OCI-LY1 (cell line): ENCODE data around the gene CTNNA3.

ENCODE experiments used
- H2AFZ ChIP-seq: fragments of 200-600 bp; sonication (generic), shearing (Covaris generic); 2 replicates; pipeline ENCODE4 v1.6.0; 2014; ENCODE audit warnings: antibody characterized with exemption, mild to moderate bottlenecking, low read length
- H3F3A ChIP-seq: fragments of 200-600 bp; sonication (generic), shearing (Covaris generic); 2 replicates; pipeline ENCODE4 v1.6.0; 2014; ENCODE audit warnings: mild to moderate bottlenecking, antibody characterized with exemption, low read length, moderate library complexity; ENCODE audit not compliant: insufficient read depth
- H3K27ac ChIP-seq: fragments of 200-600 bp; sonication (generic); 2 replicates; pipeline ENCODE4 v1.5.1; 2014; ENCODE audit warnings: low read length, mixed run types, mild to moderate bottlenecking, low read depth; ENCODE audit not compliant: poor library complexity, severe bottlenecking
- H3K27me3 ChIP-seq: fragments of 200-600 bp; sonication (generic); 2 replicates; pipeline ENCODE4 v1.6.0; 2014; ENCODE audit warnings: antibody characterized with exemption, mild to moderate bottlenecking, low read length, moderate library complexity; ENCODE audit not compliant: insufficient read depth
- H3K36me3 ChIP-seq: fragments of 200-600 bp; sonication (generic); 2 replicates; pipeline ENCODE4 v1.6.1; 2014; ENCODE audit warnings: mild to moderate bottlenecking, antibody characterized with exemption, low read length, moderate library complexity, mixed read lengths; ENCODE audit not compliant: insufficient read depth
- H3K4me1 ChIP-seq: fragments of 200-600 bp; sonication (generic); 2 replicates; pipeline ENCODE4 v1.5.1; 2014; ENCODE audit warnings: mild to moderate bottlenecking, low read length, moderate library complexity; ENCODE audit not compliant: insufficient read depth, severe bottlenecking
- H3K4me2 ChIP-seq: fragments of 200-600 bp; sonication (generic), shearing (Covaris generic); 2 replicates; pipeline ENCODE4 v1.6.1; 2014; ENCODE audit warnings: low read length
- H3K4me3 ChIP-seq: fragments of 200-600 bp; sonication (generic); 2 replicates; pipeline ENCODE4 v1.5.1; 2014; ENCODE audit warnings: low read length, low read depth, mild to moderate bottlenecking, mixed read lengths; ENCODE audit not compliant: poor library complexity, severe bottlenecking
- H3K79me2 ChIP-seq: fragments of 200-600 bp; shearing (Covaris generic); 2 replicates; pipeline ENCODE4 v1.6.1; 2016; ENCODE audit warnings: mixed run types, low read length, mixed read lengths; ENCODE audit not compliant: insufficient read depth
- H3K9ac ChIP-seq: fragments of 200-600 bp; sonication (generic), shearing (Covaris generic); 2 replicates; pipeline ENCODE4 v1.6.1; 2014; ENCODE audit warnings: mild to moderate bottlenecking, low read length, mixed read lengths
- H3K9me2 ChIP-seq: fragments of 200-600 bp; sonication (generic), shearing (Covaris generic); 2 replicates; pipeline ENCODE4 v1.6.1; 2014; ENCODE audit warnings: low read depth, mild to moderate bottlenecking, low read length, mixed read lengths
- H3K9me3 ChIP-seq: fragments of 200-600 bp; shearing (Covaris generic); 2 replicates; pipeline ENCODE4 v1.6.1; 2014; ENCODE audit warnings: low read length, mixed read lengths
- H4K20me1 ChIP-seq: fragments of 200-600 bp; sonication (generic), shearing (Covaris generic); 2 replicates; pipeline ENCODE4 v1.6.0; 2016; ENCODE audit warnings: mild to moderate bottlenecking, low read length; ENCODE audit not compliant: insufficient read depth
- EZH2 ChIP-seq: fragments of 200-600 bp; sonication (generic), shearing (Covaris generic); IDR thresholded peaks from 2 replicates; pipeline ENCODE4 v1.8.0; 2017; ENCODE audit warnings: borderline replicate concordance, mixed run types, mild to moderate bottlenecking, antibody characterized with exemption, low read length, moderate library complexity, mixed read lengths
- TF ChIP-seq, protein P1 (sequence below): fragments of 200-600 bp; sonication (generic), shearing (Covaris generic); IDR thresholded peaks from 2 replicates; pipeline ENCODE4 v1.5.1; 2017; ENCODE audit warnings: mild to moderate bottlenecking, antibody characterized with exemption, low read length, moderate library complexity, mixed read lengths

CTNNA3 gene

DNA sequence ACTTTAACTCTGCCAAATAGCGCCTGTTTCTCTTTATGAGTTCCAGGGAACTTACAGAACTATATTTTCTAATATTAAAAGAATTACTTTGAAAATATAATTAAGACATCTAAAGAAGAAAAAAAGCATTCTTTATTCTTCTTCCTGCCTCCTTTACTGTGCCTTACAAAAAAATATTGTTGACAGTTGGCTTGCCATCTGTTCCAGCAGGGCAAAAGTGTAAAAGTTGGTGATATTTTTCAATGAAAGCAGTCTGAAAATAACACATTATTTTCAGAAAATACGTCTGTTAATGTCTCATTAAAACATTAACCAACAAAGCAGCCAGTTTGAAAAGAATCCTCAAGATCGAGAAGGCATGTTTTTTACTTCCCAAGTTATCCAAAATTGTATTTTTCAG is 1802.3 kb downstream of the CTNNA3 start:
- H3K27ac ChIP-seq = no peak overlapping the region
- no peaks in the 10 kb centered on the region for H3K36me3 ChIP-seq
- H2AFZ ChIP-seq = no peak overlapping the region
- H3K4me3 ChIP-seq = no peak overlapping the region
- peaks cover 37% of the 10 kb centered on the region for H3K4me1 ChIP-seq
- H3F3A ChIP-seq = no peaks in the 10 kb centered on the region
- no peaks in the 10 kb centered on the region for H3K9me3 ChIP-seq
- H3K79me2 ChIP-seq = no peaks in the 10 kb centered on the region
- no peaks in the 10 kb centered on the region for H3K9me2 ChIP-seq
- no peak overlapping the region for H3K4me2 ChIP-seq
- H4K20me1 ChIP-seq = no peaks in the 10 kb centered on the region
- H3K9ac ChIP-seq = no peak overlapping the region
- TF ChIP-seq, protein P1, sequence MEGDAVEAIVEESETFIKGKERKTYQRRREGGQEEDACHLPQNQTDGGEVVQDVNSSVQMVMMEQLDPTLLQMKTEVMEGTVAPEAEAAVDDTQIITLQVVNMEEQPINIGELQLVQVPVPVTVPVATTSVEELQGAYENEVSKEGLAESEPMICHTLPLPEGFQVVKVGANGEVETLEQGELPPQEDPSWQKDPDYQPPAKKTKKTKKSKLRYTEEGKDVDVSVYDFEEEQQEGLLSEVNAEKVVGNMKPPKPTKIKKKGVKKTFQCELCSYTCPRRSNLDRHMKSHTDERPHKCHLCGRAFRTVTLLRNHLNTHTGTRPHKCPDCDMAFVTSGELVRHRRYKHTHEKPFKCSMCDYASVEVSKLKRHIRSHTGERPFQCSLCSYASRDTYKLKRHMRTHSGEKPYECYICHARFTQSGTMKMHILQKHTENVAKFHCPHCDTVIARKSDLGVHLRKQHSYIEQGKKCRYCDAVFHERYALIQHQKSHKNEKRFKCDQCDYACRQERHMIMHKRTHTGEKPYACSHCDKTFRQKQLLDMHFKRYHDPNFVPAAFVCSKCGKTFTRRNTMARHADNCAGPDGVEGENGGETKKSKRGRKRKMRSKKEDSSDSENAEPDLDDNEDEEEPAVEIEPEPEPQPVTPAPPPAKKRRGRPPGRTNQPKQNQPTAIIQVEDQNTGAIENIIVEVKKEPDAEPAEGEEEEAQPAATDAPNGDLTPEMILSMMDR = no peak
- TF ChIP-seq EZH2 = no peak
- no peaks in the 10 kb centered on the region for H3K27me3 ChIP-seq

DNA sequence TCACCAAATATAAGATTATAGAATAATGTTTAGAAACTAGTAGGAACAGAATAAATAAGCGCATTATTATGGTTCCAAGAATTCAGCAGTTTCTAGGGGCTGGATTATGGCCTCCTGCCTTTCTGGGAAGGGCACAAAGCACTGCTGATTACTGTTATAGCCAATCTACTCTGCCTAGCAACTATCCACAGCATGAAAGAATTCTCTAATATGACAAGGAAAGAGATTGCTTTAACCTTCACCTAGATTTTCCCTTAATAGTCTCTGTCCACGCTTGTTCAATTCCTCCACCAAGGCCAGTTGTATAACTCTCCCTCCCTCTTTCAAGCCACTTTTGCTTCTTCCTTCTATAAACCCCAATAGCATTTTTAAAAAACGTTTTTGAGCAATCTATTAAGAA is 1803.7 kb downstream of the CTNNA3 start:
- Histone ChIP-seq H3K79me2 (no peaks in the 10 kb centered on the region), H3K36me3 (no peaks in the 10 kb centered on the region), H3K27ac (peak overlapping the region; percentile 62), H3K9me2 (no peaks in the 10 kb centered on the region), H3K4me3 (no peak overlapping the region), H3K9me3 (no peaks in the 10 kb centered on the region), H4K20me1 (no peaks in the 10 kb centered on the region), H3K4me1 (peaks cover 26% of the 10 kb centered on the region), H2AFZ (no peak overlapping the region), H3K27me3 (no peaks in the 10 kb centered on the region), H3F3A (no peaks in the 10 kb centered on the region), H3K9ac (no peak overlapping the region), H3K4me2 (no peak overlapping the region)
- TF ChIP-seq EZH2 = no peak
- TF ChIP-seq, protein P1 = no peak

DNA sequence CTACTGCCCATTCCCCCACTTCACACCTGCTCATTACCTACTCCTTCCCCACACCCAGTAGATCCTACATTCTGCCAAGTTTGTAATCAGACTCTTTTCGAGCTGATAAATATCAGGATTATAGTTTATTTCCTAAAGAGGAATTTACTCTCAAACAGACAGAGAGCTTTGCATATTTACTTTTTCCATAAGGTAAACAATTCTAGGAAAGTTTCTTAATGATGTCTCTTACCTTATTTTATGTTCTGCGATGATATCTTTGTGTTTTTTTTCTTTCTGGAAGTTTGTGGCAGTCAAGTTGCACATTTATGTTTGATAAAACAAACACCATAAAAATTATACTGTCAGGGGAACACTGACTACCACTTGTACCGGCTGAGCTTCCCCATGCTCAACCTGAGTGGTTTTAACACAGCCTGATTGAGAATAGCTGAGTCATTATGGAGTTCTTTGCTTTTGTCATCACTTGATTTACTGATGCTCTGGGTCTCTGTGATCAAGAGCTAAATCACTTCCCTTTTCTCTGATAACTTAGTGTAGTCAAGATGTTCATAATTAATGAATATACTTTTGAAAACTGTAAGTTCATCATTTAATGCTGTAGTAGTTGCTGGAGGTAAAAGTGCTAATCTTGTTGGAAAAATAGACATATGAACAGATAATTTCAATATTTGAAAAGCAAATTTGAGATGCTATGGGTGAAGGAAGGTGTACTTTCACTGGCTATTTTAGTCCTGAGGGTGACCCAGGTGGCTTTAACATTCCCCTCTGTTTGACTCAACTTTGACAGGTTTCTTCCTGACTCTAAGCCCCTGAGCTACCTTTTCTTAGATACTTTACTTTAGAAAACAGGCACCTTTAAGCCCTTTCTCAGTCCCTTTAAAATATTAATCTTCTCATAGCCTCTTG is 1804.7 kb downstream of the CTNNA3 start:
- peak overlapping the region; percentile 65 for H3K4me2 ChIP-seq

More for the DNA sequence above, 1804.7 kb downstream of the CTNNA3 start:
- peak overlapping the region; percentile 41 for H3K4me3 ChIP-seq
- no peaks in the 10 kb centered on the region for H4K20me1 ChIP-seq
- H3K27ac ChIP-seq = peak overlapping the region; percentile 62
- H3K36me3 ChIP-seq = no peaks in the 10 kb centered on the region
- peak overlapping the region; percentile 16; the same call in 1 of the 2 replicates for H2AFZ ChIP-seq
- no peaks in the 10 kb centered on the region for H3K9me3 ChIP-seq
- H3K27me3 ChIP-seq = no peaks in the 10 kb centered on the region
- peak overlapping the region; percentile 51 for H3K9ac ChIP-seq
- no peaks in the 10 kb centered on the region for H3F3A ChIP-seq
- H3K79me2 ChIP-seq = no peaks in the 10 kb centered on the region
- peaks cover 26% of the 10 kb centered on the region for H3K4me1 ChIP-seq
- no peak for TF ChIP-seq EZH2
- TF ChIP-seq, protein P1 = no peak
- H3K9me2 ChIP-seq = no peaks in the 10 kb centered on the region
